SK-N-MC (cell line): ENCODE results near the gene PPT2.

ENCODE experiments used
- EZH2 ChIP-seq: fragments of 200-600 bp; sonication (generic); IDR thresholded peaks from one replicate; pipeline ENCODE4 v1.6.1; 2017; ENCODE audit warnings: antibody characterized with exemption
- POLR2AphosphoS5 ChIP-seq: IDR thresholded peaks from 2 replicates; pipeline ENCODE4 v1.6.1; 2012; ENCODE audit warnings: mild to moderate bottlenecking, low read depth, low read length, borderline replicate concordance

DNA sequence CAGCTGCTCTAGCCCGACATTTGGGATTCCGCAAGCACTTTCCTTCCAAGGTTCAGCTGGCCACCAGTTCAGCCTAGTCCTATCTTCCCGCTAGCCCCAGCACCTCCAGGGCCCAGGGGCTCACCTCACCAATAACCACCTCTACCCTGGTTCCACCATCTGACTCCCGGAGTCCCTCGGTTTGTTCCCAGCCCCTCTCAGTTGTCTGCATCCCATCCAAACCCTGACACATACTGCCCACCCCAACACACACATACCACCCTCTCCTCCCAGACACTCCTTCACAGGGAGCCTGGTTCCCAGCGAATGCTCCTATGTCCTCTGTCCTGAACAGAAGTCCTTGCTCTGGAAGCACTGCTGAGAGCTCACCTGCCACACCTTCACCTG lies 45.2 kb upstream of the PPT2 start:
- no peak for TF ChIP-seq EZH2
- no peak for TF ChIP-seq POLR2AphosphoS5
